GM21526 (cell line): ENCODE results near the gene CDCP1.
"Not testable (repeated sequence)": the region's sequence is repeated elsewhere in the genome, so short reads cannot be mapped to it uniquely, and the experiment has no call there.

Experiments used
- ATAC-seq: cut with Tn5 transposase; IDR thresholded peaks from one replicate; pipeline ENCODE4 v1.9.1; 2021; ENCODE audit warnings: moderate library complexity; ENCODE audit not compliant: unreplicated experiment, low FRiP score

CDCP1 gene

GRCh38 chr3:45064512-45065372 lies 81.4 kb downstream of the CDCP1 start:
- ATAC-seq: no peak

GRCh38 chr3:45062697-45063070 lies 83.5 kb downstream of the CDCP1 start:
- ATAC-seq: no peak

- ATAC-seq: no peak
These were observed 85.8 kb downstream of the CDCP1 start for GRCh38 chr3:45060165-45060892.

GRCh38 chr3:45059132-45059531 lies 87.0 kb downstream of the CDCP1 start:
- no peak for ATAC-seq

- ATAC-seq: no peak
These were observed 88.6 kb downstream of the CDCP1 start for GRCh38 chr3:45057557-45057956.

GRCh38 chr3:45056608-45057301 lies 89.4 kb downstream of the CDCP1 start:
- no peak for ATAC-seq

- ATAC-seq: no peak
These were observed 90.6 kb downstream of the CDCP1 start for GRCh38 chr3:45055411-45056143.

- no peak for ATAC-seq
These were observed 91.2 kb downstream of the CDCP1 start for GRCh38 chr3:45055032-45055410.

- ATAC-seq: no peak
These were observed 91.9 kb downstream of the CDCP1 start for GRCh38 chr3:45054196-45054857.

GRCh38 chr3:45053805-45054195 lies 92.4 kb downstream of the CDCP1 start:
- not testable (repeated sequence) for ATAC-seq

GRCh38 chr3:45051685-45052084 lies 94.5 kb downstream of the CDCP1 start:
- ATAC-seq: no peak

- no peak for ATAC-seq
These were observed 96.4 kb downstream of the CDCP1 start for GRCh38 chr3:45049807-45050206.

GRCh38 chr3:45048244-45048643 lies 97.9 kb downstream of the CDCP1 start:
- no peak for ATAC-seq

GRCh38 chr3:45043728-45044299 lies 102.4 kb downstream of the CDCP1 start:
- ATAC-seq: no peak

- ATAC-seq: no peak
These were observed 104.0 kb downstream of the CDCP1 start for GRCh38 chr3:45042162-45042561.

GRCh38 chr3:45041666-45042065 lies 104.5 kb downstream of the CDCP1 start:
- no peak for ATAC-seq

- peak; percentile 72 for ATAC-seq
These were observed 108.3 kb downstream of the CDCP1 start for GRCh38 chr3:45037720-45038455.

- ATAC-seq: no peak
These were observed 110.5 kb downstream of the CDCP1 start for GRCh38 chr3:45035441-45036301.
